Measurements from ENCODE around the gene HDAC11.

Gene HDAC11

DNA sequence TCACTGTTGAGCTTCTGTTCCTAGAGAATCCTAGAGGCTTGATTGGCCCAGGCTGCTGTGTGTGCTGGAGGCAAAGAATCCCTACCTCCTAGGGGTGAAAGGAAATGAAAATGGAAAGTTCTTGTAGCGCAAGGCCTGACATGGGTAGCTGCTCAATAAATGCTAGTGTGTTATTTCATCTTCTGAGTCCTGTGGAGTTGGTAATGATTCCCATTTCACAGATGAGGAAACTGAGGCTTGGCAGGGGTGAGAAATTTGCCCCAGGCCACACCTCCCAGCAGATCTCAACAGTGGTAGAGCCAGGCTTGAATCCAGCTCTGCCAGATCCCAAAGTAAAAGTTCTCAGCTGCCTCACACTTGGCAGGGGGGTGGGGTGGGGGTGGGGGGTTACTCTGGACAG is 26.1 kb downstream of the HDAC11 start:
- H3K4me3 ChIP-seq (ENCODE audit: low read length) = no peak overlapping the region
- TF ChIP-seq, protein P1, sequence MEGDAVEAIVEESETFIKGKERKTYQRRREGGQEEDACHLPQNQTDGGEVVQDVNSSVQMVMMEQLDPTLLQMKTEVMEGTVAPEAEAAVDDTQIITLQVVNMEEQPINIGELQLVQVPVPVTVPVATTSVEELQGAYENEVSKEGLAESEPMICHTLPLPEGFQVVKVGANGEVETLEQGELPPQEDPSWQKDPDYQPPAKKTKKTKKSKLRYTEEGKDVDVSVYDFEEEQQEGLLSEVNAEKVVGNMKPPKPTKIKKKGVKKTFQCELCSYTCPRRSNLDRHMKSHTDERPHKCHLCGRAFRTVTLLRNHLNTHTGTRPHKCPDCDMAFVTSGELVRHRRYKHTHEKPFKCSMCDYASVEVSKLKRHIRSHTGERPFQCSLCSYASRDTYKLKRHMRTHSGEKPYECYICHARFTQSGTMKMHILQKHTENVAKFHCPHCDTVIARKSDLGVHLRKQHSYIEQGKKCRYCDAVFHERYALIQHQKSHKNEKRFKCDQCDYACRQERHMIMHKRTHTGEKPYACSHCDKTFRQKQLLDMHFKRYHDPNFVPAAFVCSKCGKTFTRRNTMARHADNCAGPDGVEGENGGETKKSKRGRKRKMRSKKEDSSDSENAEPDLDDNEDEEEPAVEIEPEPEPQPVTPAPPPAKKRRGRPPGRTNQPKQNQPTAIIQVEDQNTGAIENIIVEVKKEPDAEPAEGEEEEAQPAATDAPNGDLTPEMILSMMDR (conservative IDR thresholded peaks at IDR 0.05; ENCODE audit: low read depth, low read length) = no peak
- no peak for DNase-seq (ENCODE audit: low read depth)

DNA sequence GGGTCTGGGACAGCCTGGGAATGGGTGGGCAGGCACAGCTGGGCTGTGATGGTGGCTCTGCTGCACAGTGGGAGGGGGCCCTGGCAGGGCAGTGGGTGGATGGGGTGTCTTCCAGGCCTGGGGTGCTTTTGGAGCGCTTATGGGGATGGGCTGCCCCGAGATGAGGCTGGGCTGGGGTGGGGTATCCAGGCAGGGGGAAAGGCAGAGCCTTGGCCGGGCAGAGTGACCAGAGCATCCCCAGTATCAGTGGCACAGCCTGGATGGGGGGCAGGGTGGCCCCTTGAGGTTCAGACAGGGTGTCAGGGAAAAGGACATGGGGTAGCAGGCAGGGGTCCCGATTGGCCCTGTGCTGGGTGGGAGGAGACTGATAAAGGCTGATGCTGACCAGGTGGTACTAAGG is 26.6 kb downstream of the HDAC11 start:
- no peak for DNase-seq (ENCODE audit: low read depth)
- no peak overlapping the region for H3K4me3 ChIP-seq (ENCODE audit: low read length)
- TF ChIP-seq, protein P1 (conservative IDR thresholded peaks at IDR 0.05; ENCODE audit: low read depth, low read length) = no peak

DNA sequence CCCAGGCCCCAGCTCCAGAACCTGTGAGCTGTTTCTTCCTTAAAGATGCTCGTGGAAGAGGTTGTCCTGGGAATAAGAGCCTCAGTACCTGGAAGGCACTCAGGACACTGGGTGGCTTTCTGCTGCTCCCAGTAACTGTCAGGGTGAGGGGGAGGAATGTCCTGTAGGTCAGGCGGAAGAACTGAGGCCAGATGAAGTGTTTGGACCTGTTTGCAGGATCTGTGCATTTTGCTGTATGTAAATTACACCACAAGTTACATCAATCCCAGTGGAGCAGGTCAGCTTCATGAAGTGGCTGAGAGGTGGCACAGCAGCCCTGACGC is 27.1 kb downstream of the HDAC11 start:
- no peak overlapping the region for H3K4me3 ChIP-seq (ENCODE audit: low read length)
- DNase-seq (ENCODE audit: low read depth) = no peak
- TF ChIP-seq, protein P1 (conservative IDR thresholded peaks at IDR 0.05; ENCODE audit: low read depth, low read length) = no peak

DNA sequence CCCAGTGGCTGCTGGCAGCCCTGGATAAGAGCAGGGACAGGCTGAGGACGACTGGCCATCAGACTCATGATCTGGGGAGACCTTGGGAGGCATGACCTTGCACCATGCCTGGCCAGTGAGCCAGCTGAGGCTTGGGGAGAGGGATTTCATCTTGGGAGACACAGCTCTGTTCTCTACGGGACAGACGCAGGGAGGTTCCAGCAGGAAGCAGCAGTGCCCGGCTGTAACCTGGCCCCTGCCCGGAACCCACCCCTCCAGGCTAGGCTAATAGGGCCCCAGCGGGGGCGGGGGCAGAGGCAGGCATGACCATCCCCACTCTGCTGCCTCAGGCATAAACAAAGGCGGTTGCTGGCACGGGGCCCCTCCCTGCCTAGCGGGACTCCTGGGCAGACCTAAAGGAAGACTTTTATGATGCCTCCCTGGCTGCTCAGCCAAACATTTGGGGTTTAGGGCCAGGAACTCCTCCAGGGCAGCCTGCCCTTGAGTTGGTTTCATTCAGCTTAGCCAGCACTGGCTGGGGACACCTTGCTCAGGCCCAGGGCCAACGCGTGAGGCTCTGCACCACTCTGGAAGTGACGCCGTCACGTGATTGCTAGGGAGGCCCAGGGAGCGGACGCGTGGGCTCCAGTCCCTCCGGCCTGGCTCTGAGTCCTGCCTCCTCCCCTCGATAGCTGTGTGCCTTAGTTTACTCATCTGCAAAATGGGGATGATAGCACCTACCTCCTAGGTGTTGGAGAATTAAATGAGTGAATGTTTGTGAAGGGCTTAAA is 27.6 kb downstream of the HDAC11 start:
- no peak for DNase-seq (ENCODE audit: low read depth)
- TF ChIP-seq, protein P1 (conservative IDR thresholded peaks at IDR 0.05; ENCODE audit: low read depth, low read length) = no peak
- no peak overlapping the region for H3K4me3 ChIP-seq (ENCODE audit: low read length)

DNA sequence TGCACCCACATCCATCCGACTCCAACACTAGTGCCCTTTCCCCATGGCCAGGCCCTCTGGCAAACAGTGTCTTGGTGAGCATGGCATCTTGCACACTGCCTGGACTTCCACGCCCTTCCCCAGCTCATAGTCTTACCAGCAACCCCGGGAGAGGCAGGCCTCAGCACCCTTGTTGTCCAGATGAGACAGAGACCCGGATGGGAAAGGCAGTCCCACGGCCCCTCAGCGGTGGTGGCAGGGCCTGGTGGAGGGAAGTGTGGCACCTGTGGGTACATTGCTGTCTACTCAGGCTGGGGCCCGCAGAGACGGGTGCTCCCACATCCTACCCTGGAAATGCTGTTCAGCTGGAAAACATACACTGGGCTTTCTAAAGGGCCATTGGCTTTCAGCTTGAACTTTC is 28.4 kb downstream of the HDAC11 start:
- no peak for DNase-seq (ENCODE audit: low read depth)
- TF ChIP-seq, protein P1 (conservative IDR thresholded peaks at IDR 0.05; ENCODE audit: low read depth, low read length) = no peak
- H3K4me3 ChIP-seq (ENCODE audit: low read length) = no peak overlapping the region

DNA sequence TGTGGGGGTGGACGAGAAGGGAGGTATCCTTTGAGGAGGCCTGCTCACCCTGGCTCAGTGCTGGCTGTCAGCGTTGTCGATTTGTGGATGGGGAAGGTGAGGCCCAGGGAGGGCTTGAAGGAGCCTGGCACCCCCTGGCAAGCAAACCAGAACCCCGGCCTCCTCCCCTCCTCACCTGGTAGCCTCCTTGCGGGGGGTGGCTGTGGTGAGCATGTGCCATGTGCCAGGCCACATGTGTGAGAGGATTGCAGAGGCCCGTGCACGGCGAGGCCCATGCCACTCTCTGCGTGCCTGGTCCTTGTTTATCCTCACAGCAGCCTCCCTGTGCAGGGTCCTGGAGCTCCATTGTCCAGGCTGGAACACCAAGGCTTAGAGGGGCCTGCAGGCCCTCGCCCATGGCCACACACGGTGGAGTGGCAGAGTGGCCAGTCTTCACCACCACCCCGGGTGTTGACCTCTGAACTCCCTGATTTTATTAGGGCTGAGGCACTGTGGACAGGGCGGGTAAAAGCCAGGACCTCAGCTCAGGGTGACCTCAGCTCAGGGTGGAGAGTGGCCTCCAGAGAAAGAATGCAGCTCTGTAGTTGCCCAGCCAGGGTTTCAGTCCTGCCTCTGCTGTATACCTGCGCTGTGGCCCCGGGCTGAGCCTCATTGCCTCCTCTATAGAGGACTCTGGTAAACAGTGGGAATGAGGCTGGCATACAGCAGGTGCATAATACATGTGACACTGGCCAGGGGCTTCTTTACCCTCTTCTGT is 29.1 kb downstream of the HDAC11 start:
- DNase-seq (ENCODE audit: low read depth) = no peak
- TF ChIP-seq, protein P1 (conservative IDR thresholded peaks at IDR 0.05; ENCODE audit: low read depth, low read length) = no peak
- no peak overlapping the region for H3K4me3 ChIP-seq (ENCODE audit: low read length)

DNA sequence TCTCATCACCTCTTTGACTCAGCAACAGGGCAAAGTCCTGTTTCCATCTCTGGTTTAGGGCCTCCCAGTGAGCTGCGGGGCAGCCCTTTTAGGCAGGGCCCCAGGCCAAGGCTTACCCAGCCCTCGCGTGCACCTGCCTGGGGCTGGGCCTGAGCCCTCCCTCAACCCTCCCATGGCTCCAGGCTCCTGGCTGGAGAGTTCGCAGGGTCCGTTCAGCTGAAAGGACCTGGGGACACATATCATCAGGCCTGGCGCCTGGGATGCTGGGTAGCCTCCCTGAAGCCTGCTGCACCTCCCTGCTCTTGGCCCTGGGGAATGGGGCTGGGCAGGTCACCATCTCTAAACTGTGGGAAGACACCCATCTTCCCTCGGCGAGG is 29.7 kb downstream of the HDAC11 start:
- TF ChIP-seq, protein P1 (conservative IDR thresholded peaks at IDR 0.05; ENCODE audit: low read depth, low read length) = no peak
- H3K4me3 ChIP-seq (ENCODE audit: low read length) = no peak overlapping the region
- no peak for DNase-seq (ENCODE audit: low read depth)

Data from retinal pigment epithelial cell (primary cell).